Measurements from ENCODE around the gene RASSF6.
"Not testable (repeated sequence)": the region's sequence is repeated elsewhere in the genome, so short reads cannot be mapped to it uniquely, and the experiment has no call there.

Gene RASSF6

DNA sequence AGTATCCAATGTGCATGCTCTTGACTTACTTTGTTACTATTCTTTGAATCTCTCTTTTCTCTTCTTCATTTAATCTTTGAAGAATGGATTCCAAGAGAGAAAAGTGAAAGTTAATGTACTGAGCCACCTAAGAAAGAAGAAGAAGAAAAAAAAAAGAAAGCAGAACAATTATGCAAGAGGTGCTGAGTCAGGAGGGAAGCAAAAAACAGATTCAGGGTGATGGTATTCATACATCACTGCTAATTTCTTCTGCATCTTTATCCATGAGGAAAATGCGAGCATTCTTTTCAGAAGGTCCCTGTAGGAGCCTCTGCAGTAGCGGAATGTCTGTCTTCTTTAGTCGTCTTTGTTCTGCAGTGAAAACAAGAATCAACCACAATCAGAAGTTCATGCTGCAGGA, 43.9 kb downstream of the RASSF6 start:
- DNase-seq (ENCODE audit: low read depth): no peak

DNA sequence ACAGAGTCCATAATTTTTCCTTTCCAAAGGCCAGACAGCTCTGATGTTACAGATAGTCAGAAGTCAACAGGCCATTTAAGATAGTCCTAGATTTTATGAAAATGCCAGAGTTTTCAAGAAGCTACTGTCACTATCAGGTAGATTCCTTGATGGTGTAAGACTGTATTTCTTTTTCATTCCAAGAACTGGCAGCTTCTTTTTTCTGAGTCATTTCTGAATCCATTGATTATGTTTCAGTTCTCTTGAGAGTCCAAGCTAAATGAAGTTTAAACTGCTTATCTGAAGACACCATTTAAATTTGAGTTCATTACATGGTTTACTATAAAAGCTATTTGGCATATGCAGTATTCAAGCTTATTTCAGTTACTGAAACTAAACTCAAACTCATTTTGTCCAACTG, 44.6 kb downstream of the RASSF6 start:
- no peak for DNase-seq (ENCODE audit: low read depth)

DNA sequence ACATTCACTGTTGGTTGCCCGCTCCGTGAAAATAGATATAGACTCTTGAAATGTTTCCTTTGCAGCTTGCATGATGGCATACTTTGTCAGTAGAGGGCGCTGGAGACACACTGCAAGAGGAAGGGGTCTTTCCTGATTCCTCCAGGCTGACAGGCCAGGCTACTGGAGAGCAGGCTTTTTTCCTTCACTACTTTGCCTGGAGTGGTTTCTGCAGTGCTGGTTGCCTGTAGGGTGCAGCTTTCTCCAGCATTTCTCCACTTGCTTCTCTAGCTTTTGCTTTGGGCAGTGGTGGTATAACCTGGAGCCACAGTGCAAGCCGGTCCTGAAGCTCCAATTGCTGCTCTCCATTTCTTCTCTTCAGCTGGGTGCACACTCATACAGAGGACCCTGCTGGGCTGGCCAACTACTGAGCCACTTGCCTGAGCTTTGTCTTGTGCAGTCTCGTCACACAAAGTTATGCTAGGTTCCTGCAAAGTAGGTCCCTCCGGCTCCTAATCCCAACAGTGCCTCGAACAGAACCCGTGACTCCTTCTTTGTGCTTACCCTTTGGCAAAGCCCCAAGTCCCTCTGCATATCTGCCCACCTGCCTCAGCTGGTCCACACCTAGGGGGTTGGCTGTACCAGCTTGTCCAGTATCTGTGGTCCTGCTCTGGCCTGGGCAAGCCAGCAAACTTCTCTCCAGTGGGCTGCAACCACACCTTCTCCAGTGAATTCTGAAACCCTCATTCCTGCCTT, 46.3 kb downstream of the RASSF6 start:
- DNase-seq (ENCODE audit: low read depth): no peak

DNA sequence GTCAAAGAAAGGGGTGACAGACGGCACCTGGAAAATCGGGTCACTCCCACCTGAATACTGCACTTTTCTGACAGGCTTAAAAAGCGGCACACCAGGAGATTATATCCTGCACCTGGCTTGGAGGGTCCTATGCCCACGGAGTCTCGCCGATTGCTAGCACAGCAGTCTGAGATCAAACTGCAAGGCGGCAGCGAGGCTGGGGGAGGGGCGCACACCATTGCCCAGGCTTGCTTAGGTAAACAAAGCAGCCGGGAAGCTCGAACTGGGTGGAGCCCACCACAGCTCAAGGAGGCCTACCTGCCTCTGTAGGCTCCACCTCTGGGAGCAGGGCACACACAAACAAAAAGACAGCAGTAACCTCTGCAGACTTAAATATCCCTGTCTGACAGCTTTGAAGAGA, 69.4 kb downstream of the RASSF6 start:
- DNase-seq (ENCODE audit: low read depth): not testable (repeated sequence)

DNA sequence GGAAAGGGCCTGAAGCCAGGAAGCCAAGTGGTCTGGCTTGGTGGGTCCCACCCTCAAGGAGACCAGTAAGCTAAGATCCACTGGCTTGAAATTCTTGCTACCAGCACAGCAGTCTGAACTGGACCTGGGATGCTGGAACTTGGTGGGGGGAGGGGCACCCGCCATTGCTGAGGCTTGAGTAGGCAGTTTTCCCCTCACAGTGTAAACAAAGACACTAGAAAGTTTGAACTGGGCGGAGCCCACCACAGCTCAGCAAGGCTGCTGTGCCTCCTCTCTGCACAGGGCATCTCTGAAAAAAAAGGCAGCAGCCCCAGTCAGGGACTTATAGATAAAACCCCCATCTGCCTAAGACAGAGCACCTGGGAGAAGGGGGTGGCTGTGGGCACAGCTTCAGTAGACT, 75.6 kb downstream of the RASSF6 start:
- no peak for DNase-seq (ENCODE audit: low read depth)

DNA sequence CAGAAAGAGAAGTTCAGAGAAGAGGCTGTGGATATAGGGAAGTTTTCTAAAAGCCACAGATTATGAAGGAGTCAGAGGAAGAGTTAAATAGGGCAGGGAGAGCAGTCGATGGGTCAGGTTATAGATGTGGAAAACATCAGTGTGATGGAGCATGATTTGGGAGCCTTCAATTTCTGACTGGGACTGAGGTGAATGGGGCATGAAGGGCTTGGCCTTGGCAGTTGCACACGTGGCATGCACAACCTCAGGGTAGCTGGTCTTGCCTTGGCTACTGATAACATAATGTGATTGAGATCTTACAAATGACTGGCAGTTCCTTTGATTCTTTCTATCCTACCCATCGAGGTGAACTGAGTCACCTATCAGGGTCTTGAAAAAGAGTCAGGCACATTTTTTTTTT, 79.0 kb downstream of the RASSF6 start:
- DNase-seq (ENCODE audit: low read depth): no peak

DNA sequence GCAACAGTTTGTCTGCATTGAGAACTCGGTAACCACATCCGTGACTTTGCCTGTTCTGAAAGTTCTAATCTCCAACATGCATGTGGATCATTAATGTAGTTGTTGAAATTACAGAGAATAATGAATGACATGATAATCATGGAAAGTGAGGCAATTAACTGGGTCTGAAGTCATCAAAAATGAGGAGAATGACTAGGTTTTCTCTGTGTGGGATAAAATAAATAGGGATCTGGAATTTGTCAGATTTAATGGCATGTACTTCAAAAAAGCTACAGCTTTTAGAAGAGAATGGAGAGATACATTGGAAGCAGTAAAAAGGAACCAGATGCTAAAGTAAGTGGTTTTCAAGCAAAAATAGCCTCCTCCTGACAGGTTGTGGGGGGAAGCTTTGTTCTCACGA, 79.4 kb downstream of the RASSF6 start:
- DNase-seq (ENCODE audit: low read depth): no peak

DNA sequence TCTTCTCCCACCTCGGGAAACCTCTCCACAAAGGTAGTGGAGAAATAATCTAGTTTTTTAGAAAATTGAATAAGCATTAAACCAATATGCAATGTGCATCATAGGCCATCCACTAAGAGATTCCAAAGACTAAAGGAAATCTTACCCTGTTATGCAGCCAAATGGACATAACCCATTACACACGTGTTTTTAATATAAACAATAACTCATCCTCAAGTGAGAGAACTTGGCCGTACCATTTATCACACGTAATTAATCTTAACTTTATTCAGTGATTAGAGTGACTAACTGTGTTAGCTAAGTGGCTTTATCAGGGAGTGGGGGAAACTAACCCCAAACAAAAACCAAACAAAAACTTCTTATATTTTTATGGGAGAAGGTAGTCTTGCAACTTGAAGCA, 80.8 kb downstream of the RASSF6 start:
- DNase-seq (ENCODE audit: low read depth): no peak

DNA sequence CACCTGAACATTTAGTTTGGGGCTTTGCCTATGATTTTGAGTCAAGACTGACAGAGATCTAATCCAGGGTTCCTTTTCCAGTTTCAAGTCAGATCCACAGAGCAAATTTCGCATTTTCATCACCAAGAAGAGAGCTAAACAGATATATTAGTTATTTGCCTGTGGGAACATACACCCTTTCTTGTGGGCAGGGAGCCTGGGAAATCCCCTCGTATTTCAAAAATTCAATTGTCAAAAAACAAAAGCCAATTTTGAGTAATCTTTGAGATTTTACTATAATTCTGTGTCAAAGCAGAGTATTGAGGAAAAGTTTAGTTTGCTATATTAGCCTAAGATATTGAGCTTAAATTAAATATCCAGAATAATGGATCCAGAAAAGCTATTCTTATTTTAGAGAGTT, 82.1 kb downstream of the RASSF6 start:
- no peak for DNase-seq (ENCODE audit: low read depth)

DNA sequence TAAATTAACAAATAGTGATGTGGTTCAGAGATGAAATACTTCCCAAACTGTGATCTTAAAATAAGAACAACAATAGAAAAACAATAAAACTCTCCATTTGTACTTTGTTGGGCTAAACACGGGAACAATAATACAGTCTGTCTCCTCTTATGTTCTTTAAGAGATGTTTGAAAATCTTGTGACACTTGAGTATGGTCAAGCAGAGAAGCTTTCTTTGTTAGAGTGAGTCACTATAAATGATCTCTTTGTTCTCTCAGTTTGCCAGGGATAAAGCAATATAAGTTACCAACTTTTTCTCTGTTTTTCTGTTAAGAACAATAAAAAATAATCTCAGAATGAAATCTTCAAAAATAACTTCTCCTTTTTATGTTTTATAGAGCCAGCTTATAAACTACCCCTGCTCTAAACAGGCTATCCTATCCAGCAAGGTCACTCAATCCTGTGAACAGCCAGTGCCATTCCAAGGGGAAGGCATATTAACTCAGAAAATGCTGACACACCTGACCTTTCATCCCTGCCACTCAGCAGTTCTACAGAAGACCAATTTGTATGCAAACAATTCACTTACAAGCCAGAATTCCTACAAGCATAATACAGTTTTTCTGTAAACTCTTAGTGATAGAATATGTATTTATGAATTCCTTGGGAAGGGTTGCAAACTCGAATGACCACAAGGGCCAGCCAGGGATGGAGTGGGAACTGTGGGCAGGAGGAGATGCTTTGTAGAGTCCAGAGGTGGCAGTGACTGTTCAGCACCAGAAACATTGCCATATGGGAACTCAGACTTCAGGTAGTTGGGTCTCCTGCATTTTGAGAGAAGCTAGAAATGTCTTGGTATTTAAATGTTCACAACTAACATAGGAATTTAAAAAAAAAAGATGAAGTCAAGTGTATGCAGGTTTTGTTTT, 86.5 kb downstream of the RASSF6 start:
- DNase-seq (ENCODE audit: low read depth): no peak

DNA sequence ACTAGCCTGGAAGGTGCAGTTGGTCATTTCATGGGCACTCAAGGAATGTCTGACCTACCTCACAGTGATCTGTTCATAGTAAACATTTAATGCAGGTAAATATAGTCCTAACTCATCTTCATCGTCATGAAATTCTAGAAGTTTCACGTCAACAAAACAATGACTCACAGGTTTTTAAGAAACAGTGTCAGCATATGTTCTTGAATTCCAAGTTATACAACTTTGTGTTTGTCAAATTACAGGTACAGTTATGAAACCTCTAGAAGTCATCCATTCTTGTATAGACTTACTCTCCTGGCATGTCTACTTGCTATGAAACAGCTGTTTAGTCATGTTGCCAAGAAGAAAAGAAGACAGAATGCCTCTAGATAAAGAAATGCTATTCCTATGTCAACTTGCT, 92.1 kb downstream of the RASSF6 start:
- no peak for DNase-seq (ENCODE audit: low read depth)

DNA sequence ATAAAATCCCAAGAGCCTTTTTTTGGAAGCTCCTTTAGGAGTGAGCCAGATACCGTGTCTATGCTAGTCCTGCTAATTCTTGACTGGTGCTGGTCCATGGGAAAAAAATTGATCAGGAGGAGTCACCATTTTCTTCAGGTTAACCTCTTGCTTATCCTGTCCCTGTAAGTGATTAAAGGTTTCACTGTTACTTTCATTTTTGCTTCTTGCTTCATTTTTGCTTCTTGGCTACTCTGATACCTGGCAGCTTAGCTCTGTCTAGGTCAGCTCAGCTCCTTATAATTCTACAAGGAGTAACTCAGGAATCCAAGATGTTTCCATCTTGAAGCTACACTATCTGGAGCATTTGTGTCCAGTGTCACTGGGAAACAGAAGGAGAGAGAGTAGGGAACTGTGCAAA, 93.0 kb downstream of the RASSF6 start:
- no peak for DNase-seq (ENCODE audit: low read depth)

DNA sequence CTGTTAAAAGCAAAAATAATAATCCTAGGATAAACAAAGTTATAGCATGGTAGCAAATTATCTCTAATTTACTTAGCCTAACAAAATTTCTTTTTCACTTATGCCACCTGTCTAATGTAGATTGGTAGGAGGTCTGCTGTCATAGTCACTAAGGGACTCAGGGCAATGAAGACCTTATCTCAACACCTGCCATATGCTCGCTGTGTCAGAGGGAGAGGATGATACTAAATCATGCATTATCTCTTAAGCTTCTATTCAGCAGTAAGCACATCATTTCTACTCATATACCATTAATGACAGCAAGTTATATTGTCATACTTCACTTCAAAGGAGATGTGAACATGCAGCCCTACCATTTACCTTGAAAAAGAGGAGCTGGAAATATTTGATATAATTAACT, 94.6 kb downstream of the RASSF6 start:
- DNase-seq (ENCODE audit: low read depth): no peak

DNA sequence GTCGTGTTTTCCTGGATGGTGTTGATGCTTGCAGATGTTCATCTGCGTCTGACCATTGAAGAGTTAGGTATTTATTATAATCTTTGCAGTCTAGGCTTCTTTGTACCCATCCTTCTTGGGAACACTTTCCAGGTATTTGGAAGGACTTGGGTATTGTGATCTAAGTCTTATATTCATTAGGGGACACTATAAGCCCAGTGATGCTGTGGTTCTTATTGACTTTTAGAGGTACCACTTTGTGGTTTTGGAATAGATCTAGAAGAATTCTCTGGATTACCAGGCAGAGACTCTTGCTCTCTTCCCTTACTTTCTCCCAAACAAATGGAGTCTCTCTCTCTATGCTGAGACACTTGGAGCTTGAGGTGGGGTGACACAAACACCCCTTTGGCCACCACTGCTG, 97.1 kb downstream of the RASSF6 start:
- DNase-seq (ENCODE audit: low read depth): no peak

All from stimulated activated CD8-positive, alpha-beta memory T cell treated with anti-CD3 and anti-CD28 coated beads, Interleukin-4, amount 100 ng/mL, for 24 hours (primary cell).